BLaER1 treated with 17β-estradiol and CSF1 and Interleukin-3, amounts not matched to agents 10 nM and 100 nM (cell line): ENCODE data around the gene GFM2.
A peak's percentile ranks its signal among the peaks of the same experiment; 100 is the strongest.
"Not testable (repeated sequence)": the region's sequence is repeated elsewhere in the genome, so short reads cannot be mapped to it uniquely, and the experiment has no call there.

Experiments used
- H3K27ac ChIP-seq, 11 experiments: shearing (Covaris generic); formaldehyde crosslinking; 2 replicates each; pipeline ENCODE4 v1.8.1; 2022
- H3K27me3 ChIP-seq, 11 experiments: shearing (Covaris generic); formaldehyde crosslinking; 2 replicates each; pipeline ENCODE4 v1.8.1; 2022
- H3K36me3 ChIP-seq, 11 experiments: shearing (Covaris generic); formaldehyde crosslinking; 2 replicates each; pipeline ENCODE4 v1.8.1; 2022
- H3K4me1 ChIP-seq, 10 experiments: shearing (Covaris generic); formaldehyde crosslinking; 2 replicates each; pipeline ENCODE4 v1.8.1; 2022
- H3K4me2 ChIP-seq, 11 experiments: shearing (Covaris generic); formaldehyde crosslinking; 2 replicates each; pipeline ENCODE4 v1.8.1; 2022
- H3K4me3 ChIP-seq, 10 experiments: shearing (Covaris generic); formaldehyde crosslinking; 2 replicates each; pipeline ENCODE4 v1.8.1; 2022
- H3K9ac ChIP-seq, 11 experiments: shearing (Covaris generic); formaldehyde crosslinking; 2 replicates each; pipeline ENCODE4 v1.8.1; 2022
- H3K9me3 ChIP-seq, 11 experiments: shearing (Covaris generic); formaldehyde crosslinking; replicated peaks in 1 of 11; 2 replicates each; pipeline ENCODE4 v1.8.1; 2022
- H4K20me1 ChIP-seq, 11 experiments: shearing (Covaris generic); formaldehyde crosslinking; 2 replicates each; pipeline ENCODE4 v1.8.1; 2022
- Cebpa-rat ChIP-seq, 11 experiments: shearing (Covaris generic); IDR thresholded peaks; 2 replicates each; pipeline ENCODE4 v1.8.1; 2022

GFM2 gene

GRCh38 chr5:74778609-74779008, 11.7 kb upstream of the GFM2 start:
- Histone ChIP-seq H3K4me3 (no peak overlapping the region), H3K27me3 (no peaks in the 10 kb centered on the region), H3K4me2 (no peak overlapping the region), H3K27ac (no peak overlapping the region), H3K36me3 (peaks cover 48 to 76% (median 55%) of the 10 kb centered on the region in 11 experiments), H3K9me3 (no peaks in the 10 kb centered on the region), H3K4me1 (no peaks in the 10 kb centered on the region), H3K9ac (no peak overlapping the region), H4K20me1 (peaks cover 0 to 24% (median 3%) of the 10 kb centered on the region in 11 experiments; a peak in 10 of 22 replicates)
- TF ChIP-seq Cebpa-rat (IDR thresholded peaks at IDR 0.05) = no peak

- peaks cover 0 to 59% (median 13%) of the 10 kb centered on the region in 11 experiments; a peak in 16 of 22 replicates for H4K20me1 ChIP-seq
- H3K4me1 ChIP-seq = peaks cover 6 to 10% (median 9%) of the 10 kb centered on the region in 10 experiments
- peaks cover 84 to 92% (median 88%) of the 10 kb centered on the region in 11 experiments for H3K36me3 ChIP-seq
- H3K4me2 ChIP-seq = no peak overlapping the region
- TF ChIP-seq Cebpa-rat (IDR thresholded peaks at IDR 0.05) = no peak
- no peak overlapping the region for H3K27ac ChIP-seq
- H3K9me3 ChIP-seq = no peaks in the 10 kb centered on the region
- no peak overlapping the region for H3K4me3 ChIP-seq
- no peaks in the 10 kb centered on the region for H3K27me3 ChIP-seq
- no peak overlapping the region; a peak in 1 of 22 replicates for H3K9ac ChIP-seq
Measured at GRCh38 chr5:74772359-74772758, 5.4 kb upstream of the GFM2 start.

GRCh38 chr5:74767579-74767913, 629 bp upstream of the GFM2 start:
- Histone ChIP-seq H3K36me3 (peaks cover 45 to 71% (median 52%) of the 10 kb centered on the region in 11 experiments), H3K9me3 (no peaks in the 10 kb centered on the region), H3K27ac (peak overlapping the region; percentile 62 to 93 (median 83); a peak in 21 of 22 replicates), H4K20me1 (peaks cover 0 to 45% (median 16%) of the 10 kb centered on the region in 11 experiments; a peak in 13 of 22 replicates), H3K27me3 (no peaks in the 10 kb centered on the region), H3K4me3 (peak overlapping the region; percentile 67 to 98 (median 88)), H3K4me1 (peaks cover 21 to 31% (median 26%) of the 10 kb centered on the region in 10 experiments), H3K4me2 (peak overlapping the region; percentile 76 to 92 (median 88)), H3K9ac (peak overlapping the region; percentile 84 to 94 (median 87))
- no peak for TF ChIP-seq Cebpa-rat (IDR thresholded peaks at IDR 0.05)

GRCh38 chr5:74766418-74766848, 484 bp downstream of the GFM2 start:
- no peak for TF ChIP-seq Cebpa-rat (IDR thresholded peaks at IDR 0.05)
- Histone ChIP-seq H3K36me3 (peaks cover 37 to 71% (median 52%) of the 10 kb centered on the region in 11 experiments), H3K27ac (peak overlapping the region in 10 of 11 experiments; percentile 76 to 93 (median 84); a peak in 21 of 22 replicates), H3K9me3 (no peaks in the 10 kb centered on the region), H4K20me1 (peaks cover 0 to 34% (median 14%) of the 10 kb centered on the region in 11 experiments; a peak in 9 of 22 replicates), H3K27me3 (no peaks in the 10 kb centered on the region), H3K4me1 (peaks cover 21 to 33% (median 26%) of the 10 kb centered on the region in 10 experiments), H3K4me3 (peak overlapping the region; percentile 67 to 98 (median 88)), H3K4me2 (peak overlapping the region; percentile 79 to 95 (median 89)), H3K9ac (peak overlapping the region; percentile 84 to 94 (median 87))

- Histone ChIP-seq H3K27ac (peak overlapping the region in 8 of 11 experiments; percentile 41 to 92 (median 82); a peak in 15 of 22 replicates), H3K9me3 (no peaks in the 10 kb centered on the region), H4K20me1 (peaks cover 0 to 33% (median 14%) of the 10 kb centered on the region in 11 experiments; a peak in 9 of 22 replicates), H3K4me1 (peaks cover 21 to 33% (median 26%) of the 10 kb centered on the region in 10 experiments), H3K9ac (peak overlapping the region; percentile 84 to 94 (median 87)), H3K4me2 (peak overlapping the region; percentile 79 to 95 (median 89)), H3K4me3 (peak overlapping the region; percentile 67 to 98 (median 88)), H3K27me3 (no peaks in the 10 kb centered on the region), H3K36me3 (peaks cover 32 to 71% (median 52%) of the 10 kb centered on the region in 11 experiments)
- no peak for TF ChIP-seq Cebpa-rat (IDR thresholded peaks at IDR 0.05)
Measured at GRCh38 chr5:74765929-74766328, 988 bp downstream of the GFM2 start.

- Histone ChIP-seq H3K4me2 (peak overlapping the region; percentile 79 to 95 (median 89); a peak in 21 of 22 replicates), H3K27me3 (no peaks in the 10 kb centered on the region), H3K4me3 (peak overlapping the region in 1 of 10 experiments; percentile 88; a peak in 3 of 20 replicates), H3K9ac (peak overlapping the region; percentile 84 to 94 (median 87); a peak in 15 of 22 replicates), H3K36me3 (peaks cover 30 to 71% (median 52%) of the 10 kb centered on the region in 11 experiments), H3K27ac (0 out of 22 replicates have a peak overlapping the region, but pooled peaks of 1 of the 11 experiments have one; percentile 27), H3K4me1 (peaks cover 21 to 33% (median 26%) of the 10 kb centered on the region in 10 experiments), H4K20me1 (peaks cover 0 to 33% (median 14%) of the 10 kb centered on the region in 11 experiments; a peak in 10 of 22 replicates), H3K9me3 (no peaks in the 10 kb centered on the region)
- no peak for TF ChIP-seq Cebpa-rat (IDR thresholded peaks at IDR 0.05)
Measured at GRCh38 chr5:74765201-74765600, 1.7 kb downstream of the GFM2 start.

- H3K4me1 ChIP-seq = peaks cover 20 to 33% (median 25%) of the 10 kb centered on the region in 10 experiments
Measured at GRCh38 chr5:74763504-74763903, 3.4 kb downstream of the GFM2 start.

GRCh38 chr5:74762599-74762998, 4.3 kb downstream of the GFM2 start:
- Histone ChIP-seq H3K4me2 (no peak overlapping the region), H3K4me3 (no peak overlapping the region), H3K27me3 (no peaks in the 10 kb centered on the region), H3K9me3 (peaks cover 0 to 2% (median 0%) of the 10 kb centered on the region in 11 experiments; a peak in 3 of 22 replicates), H3K9ac (peak overlapping the region in 1 of 11 experiments; percentile 26; a peak in 1 of 22 replicates), H3K36me3 (peaks cover 33 to 76% (median 60%) of the 10 kb centered on the region in 11 experiments), H3K4me1 (peaks cover 12 to 26% (median 17%) of the 10 kb centered on the region in 10 experiments), H3K27ac (no peak overlapping the region; a peak in 1 of 22 replicates), H4K20me1 (peaks cover 0 to 23% (median 7%) of the 10 kb centered on the region in 11 experiments; a peak in 9 of 22 replicates)
- no peak for TF ChIP-seq Cebpa-rat (IDR thresholded peaks at IDR 0.05)

More at GRCh38 chr5:74763504-74763903, 3.4 kb downstream of the GFM2 start:
- peaks cover 4 to 30% (median 14%) of the 10 kb centered on the region in 11 experiments; a peak in 10 of 22 replicates for H4K20me1 ChIP-seq
- no peak overlapping the region; a peak in 1 of 22 replicates for H3K9ac ChIP-seq
- peaks cover 24 to 71% (median 52%) of the 10 kb centered on the region in 11 experiments for H3K36me3 ChIP-seq
- no peak overlapping the region; a peak in 1 of 22 replicates for H3K27ac ChIP-seq
- H3K4me3 ChIP-seq = no peak overlapping the region
- H3K9me3 ChIP-seq = no peaks in the 10 kb centered on the region
- H3K4me2 ChIP-seq = no peak overlapping the region
- TF ChIP-seq Cebpa-rat (IDR thresholded peaks at IDR 0.05) = no peak
- H3K27me3 ChIP-seq = no peaks in the 10 kb centered on the region

- peaks cover 46 to 90% (median 73%) of the 10 kb centered on the region in 11 experiments for H3K36me3 ChIP-seq
- H3K27ac ChIP-seq = no peak overlapping the region
- peaks cover 6 to 16% (median 11%) of the 10 kb centered on the region in 11 experiments; a peak in 21 of 22 replicates for H3K9me3 ChIP-seq
- H3K4me3 ChIP-seq = no peak overlapping the region
- H3K4me1 ChIP-seq = peaks cover 12 to 26% (median 17%) of the 10 kb centered on the region in 10 experiments
- no peak overlapping the region for H3K4me2 ChIP-seq
- no peak for TF ChIP-seq Cebpa-rat (IDR thresholded peaks at IDR 0.05)
- H4K20me1 ChIP-seq = peaks cover 0 to 23% (median 6%) of the 10 kb centered on the region in 11 experiments; a peak in 9 of 22 replicates
- H3K27me3 ChIP-seq = no peaks in the 10 kb centered on the region
- peak overlapping the region in 1 of 11 experiments; percentile 31; a peak in 1 of 22 replicates for H3K9ac ChIP-seq
Measured at GRCh38 chr5:74761241-74761640, 5.7 kb downstream of the GFM2 start.

- not testable (repeated sequence) for H3K4me2 ChIP-seq, H3K27me3 ChIP-seq, H3K4me3 ChIP-seq, H3K9me3 ChIP-seq, H3K9ac ChIP-seq, H4K20me1 ChIP-seq, H3K4me1 ChIP-seq, H3K27ac ChIP-seq
- peaks cover 80 to 100% (median 90%) of the 10 kb centered on the region in 11 experiments for H3K36me3 ChIP-seq
Measured at GRCh38 chr5:74748742-74749141, 18.2 kb downstream of the GFM2 start.
